ENCODE data around the gene RASGEF1C.
A peak's percentile ranks its signal among the peaks of the same experiment; 100 is the strongest.

The RASGEF1C gene

DNA sequence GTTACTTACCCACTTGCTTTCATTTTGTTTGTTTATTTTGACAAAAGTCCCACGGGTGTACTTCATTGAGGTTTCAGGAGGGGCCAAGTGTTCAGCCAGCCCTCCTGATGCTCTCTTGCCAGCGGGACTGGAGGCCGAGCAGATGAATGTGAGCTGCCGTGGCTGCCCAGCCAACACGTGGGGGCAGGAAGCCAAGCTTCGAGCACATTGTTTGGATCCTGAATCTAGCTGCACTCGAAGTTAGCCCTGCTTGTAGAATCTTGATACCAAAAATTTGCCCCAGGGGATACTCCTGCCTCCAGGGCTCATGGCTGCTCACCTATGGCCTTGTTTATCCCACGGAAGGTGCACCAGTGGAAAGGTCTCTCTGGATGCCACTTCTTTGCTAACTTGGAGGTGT is 49.3 kb downstream of the RASGEF1C start:
- DNase-seq: peak; percentile 7

DNA sequence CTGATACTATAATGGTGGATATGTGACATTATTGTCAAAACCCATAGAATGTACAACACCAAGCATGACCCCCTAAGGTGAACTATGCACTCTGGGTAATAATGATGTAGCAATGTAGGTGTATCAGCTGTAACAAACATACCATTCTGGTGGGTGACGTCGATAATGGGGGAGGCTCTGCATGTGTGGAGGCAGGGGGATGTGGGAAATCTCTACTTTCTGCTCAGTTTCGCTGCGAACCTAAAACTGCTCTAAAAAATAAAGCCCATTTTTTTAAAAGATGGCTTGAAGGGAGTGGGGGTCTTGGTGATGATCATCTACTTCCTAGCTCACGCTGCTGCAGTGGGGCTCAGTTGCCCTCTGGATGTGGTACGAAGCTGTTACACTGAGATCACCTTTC is 51.1 kb downstream of the RASGEF1C start:
- DNase-seq: no peak

DNA sequence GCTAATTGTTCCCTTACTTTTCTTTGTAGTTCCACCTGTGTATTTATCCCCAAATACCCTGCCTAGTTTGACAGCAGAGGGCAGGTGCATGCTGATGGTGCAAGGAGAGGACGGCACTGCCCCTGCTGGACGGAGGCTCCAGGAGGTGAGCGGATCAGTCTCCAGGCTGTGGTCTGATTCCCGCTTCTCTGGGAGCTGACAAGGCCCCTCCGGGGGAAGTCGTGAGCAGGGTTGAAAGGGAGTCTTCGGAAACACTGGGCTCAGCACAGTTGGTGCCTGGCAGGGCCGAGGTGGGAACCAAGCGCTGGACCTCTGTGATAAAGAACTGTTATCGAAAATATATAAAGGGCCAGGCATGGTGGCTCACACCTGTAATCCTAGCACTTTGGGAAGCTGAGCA is 52.9 kb downstream of the RASGEF1C start:
- peak; percentile 17 for DNase-seq

DNA sequence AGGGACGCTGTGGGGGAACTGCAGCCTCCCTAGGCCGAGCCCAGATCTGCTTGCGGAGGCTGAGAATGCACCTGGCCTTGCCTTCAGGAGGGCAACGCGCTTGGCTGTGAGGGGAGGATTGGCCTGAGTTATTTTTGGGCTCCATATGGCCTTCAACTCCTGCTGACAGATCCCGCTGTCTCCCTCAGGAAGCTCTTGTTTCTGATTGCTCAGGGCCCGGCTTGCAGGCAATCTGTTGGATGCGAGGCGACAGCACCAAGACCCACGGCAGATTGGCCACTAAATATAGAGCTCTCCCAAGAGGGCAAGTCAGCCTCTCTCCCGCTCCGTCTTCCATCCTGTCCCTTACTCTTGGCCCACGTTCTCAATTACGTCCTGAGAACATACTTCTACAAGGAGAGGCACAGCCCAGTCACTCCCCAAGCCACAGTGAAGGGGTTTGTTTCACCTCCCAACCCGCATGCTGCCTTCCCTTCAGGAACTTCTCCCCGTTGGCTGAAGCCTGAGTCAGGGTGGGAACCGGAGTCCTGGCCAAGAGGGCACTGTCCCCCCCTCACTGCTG is 53.6 kb downstream of the RASGEF1C start:
- DNase-seq: peak; percentile 3

DNA sequence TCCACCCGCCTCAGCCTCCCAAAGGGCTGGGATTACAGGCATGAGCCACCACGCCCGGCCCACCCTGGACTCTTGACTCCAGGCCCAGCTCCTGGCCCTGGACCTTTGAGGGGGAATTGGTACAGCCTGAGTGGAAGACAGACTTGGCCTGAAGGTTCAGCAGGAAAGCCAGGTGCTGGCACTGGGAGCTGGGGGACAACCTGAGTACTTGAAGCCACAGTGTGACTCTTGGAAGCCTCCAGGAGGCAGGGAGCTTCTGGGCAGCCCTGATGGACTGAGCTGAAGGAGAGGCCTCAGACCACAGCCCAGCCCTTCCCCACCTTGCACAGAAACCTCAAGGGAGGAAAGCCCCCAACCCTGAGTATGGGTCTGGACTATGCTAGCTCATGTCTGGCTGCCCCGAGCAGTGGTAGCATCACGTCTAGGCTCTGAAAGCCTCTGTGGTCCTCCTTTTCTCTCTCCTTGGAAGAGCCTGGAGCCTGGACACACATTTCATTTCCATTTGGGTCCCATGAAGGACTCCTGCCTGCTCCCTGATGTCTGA is 54.1 kb downstream of the RASGEF1C start:
- no peak for DNase-seq

DNA sequence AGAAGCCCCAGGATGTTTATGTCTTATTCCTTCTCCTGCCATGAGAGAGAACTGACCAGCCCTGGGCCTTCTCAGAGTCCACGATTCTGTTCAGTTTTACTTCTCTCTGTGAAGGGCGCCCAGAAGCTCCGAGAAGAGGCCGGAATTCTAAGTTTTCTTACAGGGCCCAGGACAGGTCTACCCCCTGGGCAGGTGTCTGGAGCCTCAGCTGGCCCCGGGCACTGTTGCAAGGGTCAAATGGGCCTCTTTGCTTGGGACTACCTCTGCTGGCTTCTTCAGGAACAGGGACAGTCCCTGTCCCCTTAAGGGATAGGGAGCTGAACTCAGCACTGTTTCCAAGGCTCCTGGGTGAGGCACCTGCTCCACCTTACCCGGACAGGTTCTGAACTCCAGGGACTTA is 55.0 kb downstream of the RASGEF1C start:
- DNase-seq: no peak

DNA sequence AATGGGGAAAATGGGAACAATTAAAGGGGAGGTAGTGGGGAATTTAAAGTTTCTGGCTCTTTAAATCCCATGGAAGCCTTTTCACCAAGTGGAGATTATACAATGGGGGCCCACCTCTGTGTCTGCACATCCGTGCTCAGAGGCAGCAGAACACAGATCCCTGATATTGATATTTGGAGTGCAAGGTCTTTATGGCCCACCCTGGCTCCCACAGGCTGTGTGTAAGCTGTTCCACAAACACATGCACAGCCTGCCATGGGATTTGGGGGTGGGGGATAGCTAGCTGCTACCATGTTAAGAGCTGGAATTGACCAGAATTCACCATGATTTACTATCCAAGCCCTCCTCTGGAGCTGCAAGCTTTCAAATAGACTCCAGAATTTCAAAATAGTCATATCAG is 55.9 kb downstream of the RASGEF1C start:
- no peak for DNase-seq

DNA sequence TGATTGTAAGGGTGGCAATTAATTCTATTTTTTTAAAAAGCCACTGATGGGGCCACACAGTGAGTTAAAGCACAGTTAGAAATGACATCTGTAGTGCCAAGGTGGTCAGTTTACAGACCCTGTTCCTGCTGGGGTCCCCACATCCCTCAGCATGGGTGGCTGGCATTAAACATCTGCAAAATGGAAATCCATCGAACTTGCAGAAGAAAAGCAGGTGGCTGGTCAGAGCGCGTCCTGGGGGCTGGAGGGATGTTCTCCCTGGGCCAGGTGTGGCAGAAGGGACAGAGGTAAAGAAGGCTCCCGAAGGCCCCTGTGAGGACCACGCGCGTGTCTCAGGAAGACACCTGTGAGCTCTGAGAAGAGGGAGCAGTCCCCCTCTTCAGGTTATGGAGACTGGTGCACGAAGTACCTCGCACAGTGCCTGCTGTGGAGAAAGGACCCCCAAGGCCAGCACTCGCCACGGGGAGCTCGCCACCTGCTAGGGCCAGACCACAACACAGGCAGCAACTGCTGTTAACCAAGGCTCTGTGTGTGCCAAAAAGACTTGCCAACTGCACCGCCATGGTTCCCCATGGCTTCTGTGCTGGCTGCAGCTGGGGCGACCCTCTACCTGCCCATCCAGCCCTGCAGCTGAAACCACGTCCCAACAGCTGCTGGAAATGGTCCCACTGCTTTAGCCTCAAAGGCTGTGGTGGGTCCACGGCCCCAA is 65.2 kb downstream of the RASGEF1C start:
- no peak for DNase-seq

DNA sequence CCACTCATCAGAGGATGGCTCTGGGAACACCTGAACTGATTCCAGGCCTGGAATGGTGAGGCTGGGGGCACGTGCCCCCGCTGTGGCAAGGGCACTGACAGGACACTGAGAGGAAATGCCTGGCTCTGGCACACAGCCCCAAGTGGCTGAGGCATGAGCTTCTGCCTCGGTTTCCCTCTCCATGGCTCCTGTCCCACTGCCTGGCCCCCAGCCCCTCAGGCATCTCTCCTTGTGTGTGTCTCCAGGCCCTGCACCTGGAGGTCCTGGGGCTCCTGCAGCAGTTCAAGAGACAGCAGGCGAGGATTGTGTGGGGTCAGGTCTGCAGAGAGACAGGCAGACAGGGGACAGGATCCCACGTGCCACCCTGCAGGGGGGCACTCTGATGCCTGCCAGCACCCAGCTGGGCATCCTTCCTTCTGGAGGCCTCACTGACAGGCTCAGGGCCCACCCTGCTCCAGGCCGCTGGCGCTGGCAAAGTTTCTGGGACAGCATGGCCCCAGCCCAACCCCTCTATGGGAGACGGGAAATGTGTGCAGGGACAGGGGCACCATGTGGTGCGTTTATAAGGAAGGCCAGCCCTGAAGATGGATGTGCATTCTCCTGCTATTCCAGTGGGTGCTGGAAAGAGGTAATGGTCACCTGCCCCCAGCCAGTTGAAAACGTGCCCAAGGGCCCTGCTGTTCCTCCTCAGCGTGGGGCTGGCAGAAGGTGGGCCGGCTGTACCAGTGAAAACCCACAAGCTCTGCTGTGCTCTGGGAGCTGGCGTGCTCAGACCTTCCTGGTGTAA is 66.0 kb downstream of the RASGEF1C start:
- DNase-seq: no peak

DNA sequence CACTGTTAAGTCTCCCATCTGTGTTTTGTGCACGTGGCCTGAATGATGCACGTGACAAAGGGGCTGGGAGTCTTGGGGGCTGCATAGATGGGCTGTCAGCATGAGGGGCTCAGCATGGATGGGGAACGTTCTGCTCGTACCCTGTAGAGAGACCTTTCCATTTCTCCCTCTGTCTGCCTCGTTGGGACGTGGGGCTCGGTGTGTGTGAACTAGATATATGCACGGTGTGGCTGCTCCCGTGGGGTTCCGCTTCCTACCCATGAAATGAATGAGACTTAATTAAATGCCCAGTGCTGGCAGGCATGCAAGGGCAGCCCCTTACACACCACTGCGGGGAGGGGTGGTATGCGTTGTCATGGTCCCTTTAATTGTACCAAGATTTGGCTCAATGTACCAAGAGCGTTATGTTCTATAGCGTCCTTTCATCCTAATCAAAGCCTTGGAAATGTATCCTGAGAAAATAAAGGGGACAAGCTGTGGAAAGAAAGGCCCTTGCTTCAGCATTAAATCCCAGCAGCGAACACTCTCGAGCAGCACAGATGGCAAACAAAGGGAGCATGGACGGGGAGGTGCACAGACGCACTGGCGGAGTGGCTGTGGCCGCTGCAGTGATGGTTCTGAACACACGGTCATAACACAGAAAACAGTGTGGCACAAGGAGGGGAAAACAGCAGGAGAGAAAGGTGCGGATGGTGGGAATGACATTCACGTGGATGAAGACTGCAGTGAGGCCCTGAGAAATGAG is 66.8 kb downstream of the RASGEF1C start:
- DNase-seq: no peak

DNA sequence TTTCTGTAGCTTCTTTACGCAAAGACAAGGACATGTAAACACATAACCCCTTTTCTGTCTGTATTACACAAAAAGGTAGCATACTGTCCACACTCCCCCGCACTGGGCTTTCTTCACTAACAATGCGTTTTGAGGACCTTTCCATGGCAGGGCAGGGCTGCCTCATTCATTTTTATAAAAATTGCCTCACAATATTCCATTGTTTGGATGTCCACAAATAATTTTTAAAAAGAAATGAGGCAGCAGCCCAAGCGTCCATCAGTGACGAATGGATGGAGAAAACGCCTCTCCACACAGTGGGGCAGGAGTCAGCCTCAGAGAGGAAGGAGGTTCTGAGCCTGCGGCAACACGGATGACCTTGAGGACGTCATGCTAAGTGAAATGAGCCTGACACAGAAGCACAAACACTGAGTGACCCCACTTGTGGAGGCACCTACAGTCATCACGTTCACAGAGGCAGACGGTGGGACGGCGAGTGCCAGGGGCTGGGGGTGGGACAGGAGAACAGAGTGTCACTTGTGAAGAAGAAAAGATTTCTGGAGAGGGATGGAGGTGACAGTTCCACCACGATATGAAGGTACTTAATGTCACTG is 67.8 kb downstream of the RASGEF1C start:
- no peak for DNase-seq

DNA sequence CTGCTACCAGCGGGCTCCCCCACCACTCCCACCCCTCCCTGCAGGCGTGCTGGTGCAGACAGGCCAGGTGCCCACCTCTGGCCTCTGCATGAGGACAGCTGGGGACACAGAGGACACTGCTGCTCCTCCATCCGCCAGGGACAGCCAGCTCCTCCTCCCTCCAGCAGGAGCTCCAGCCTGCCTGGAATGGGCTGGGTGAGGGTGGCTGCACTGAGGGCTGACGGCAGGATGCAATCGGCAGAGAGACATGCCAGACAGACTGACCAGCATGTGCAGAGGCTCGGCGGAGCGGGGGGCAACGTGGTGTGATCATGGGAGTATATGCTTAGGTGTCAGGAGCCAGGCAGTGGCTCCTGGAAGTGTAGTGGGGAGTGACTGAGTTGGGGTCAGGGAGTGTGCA is 68.4 kb downstream of the RASGEF1C start:
- DNase-seq: no peak

DNA sequence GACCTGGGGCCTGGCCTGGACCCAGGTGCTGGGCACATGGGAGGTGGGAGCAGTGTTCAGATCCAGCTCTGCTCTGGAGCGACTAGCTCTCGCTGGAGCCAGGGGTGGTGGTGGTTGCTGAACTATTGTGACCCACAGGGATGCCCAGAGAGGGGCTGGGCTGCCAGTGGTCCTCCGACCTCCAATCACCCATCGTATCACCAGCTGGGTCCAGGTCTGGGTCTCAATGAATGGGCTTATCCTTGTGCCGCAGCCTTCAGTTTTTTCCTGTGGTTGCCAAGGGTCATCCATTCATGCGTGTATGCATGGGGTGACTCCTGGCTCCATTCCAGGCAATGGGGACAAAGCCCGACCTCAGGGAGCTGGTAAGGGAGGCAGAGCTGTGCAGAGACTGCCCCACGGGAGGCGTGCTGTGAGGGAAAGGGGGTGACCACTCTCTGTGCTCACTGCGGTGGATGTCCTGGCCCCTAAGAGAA is 68.9 kb downstream of the RASGEF1C start:
- no peak for DNase-seq

DNA sequence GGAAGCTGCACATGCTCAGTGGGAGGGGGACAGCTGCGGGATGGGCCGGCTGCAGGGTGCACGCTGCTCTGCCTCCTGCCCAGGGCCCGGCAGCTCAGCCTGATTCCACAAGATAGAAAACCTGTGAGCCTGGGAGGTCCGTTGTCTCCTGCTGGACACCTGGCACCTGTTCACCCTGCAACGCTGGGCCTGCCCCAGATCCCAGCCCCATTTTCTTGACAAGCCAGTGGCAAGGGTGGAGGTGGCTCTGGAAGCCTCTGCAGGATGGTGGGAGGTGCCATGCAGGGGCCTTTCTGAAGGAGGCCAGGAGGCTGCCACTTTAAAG is 69.3 kb downstream of the RASGEF1C start:
- DNase-seq: no peak

DNA sequence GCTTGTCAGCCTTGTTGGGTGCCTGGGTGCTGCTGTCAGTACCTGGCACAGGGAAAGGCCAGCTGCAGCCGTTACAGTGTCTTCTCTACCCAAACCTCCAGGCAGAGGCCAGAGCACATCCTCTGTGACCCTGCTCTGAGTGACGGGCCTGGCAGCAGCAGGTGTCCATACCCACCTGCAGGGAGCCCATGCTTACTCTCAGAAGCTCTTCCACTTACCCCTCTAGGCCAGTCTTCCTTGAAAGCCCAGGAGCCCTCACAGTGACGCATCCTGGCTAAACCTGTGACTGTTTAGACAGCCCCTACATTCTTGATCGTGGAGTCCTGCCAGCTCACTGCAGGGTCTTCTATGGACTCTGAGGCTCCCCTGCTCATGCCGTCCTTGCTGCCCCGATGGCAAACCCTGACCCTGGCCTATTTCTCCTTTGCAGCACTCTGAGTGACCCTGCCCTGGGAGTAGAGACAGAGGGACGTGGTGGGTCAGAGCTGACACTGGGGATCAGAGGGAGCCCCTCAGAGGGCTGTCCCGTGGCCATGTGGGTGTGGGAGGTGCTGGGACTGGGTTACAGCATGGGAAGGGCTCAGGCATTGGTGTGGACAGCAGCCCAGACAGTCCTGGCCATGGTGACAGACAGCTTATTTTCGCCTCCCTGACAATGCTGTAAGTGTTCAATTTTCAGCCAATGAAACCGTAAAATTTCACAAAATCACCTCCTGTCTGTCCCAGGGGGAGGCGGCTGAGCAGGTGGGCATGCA is 69.9 kb downstream of the RASGEF1C start:
- DNase-seq: no peak

DNA sequence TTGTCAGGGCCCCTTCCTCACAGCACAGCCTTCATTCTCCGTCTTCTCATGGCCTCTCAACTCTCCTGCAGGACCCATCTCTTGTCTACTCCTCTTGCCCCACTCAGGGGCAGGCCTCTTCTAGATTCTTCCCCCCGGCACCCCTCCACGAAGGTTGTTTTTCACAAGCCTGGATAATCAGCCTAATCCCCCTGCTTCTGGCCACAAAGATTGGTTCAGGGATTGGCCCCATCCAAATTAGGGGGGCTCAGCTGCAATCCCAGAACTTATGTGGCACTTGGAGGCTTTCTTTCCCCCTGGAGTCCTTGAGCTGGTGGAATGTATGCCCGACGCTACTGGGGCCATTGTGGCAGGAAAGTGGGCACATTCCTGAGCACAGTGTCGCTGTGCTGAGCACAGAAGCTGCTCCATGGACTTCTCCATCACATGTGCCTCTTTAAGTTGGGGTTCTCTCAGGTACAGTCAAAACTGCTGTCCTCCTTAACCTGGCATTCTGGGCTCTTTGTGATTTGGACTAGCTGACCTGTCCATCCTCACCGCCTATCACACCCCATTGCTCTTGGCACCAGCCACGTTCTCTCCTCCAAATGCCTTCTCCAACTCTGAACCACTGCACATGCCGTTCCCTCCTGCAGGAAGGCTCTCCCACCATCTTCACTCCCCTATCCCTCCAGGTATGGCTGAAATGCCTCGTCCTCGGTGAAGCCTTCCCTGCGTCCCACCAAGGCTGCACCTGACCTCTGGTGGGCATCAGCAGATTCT is 70.6 kb downstream of the RASGEF1C start:
- DNase-seq: no peak

DNA sequence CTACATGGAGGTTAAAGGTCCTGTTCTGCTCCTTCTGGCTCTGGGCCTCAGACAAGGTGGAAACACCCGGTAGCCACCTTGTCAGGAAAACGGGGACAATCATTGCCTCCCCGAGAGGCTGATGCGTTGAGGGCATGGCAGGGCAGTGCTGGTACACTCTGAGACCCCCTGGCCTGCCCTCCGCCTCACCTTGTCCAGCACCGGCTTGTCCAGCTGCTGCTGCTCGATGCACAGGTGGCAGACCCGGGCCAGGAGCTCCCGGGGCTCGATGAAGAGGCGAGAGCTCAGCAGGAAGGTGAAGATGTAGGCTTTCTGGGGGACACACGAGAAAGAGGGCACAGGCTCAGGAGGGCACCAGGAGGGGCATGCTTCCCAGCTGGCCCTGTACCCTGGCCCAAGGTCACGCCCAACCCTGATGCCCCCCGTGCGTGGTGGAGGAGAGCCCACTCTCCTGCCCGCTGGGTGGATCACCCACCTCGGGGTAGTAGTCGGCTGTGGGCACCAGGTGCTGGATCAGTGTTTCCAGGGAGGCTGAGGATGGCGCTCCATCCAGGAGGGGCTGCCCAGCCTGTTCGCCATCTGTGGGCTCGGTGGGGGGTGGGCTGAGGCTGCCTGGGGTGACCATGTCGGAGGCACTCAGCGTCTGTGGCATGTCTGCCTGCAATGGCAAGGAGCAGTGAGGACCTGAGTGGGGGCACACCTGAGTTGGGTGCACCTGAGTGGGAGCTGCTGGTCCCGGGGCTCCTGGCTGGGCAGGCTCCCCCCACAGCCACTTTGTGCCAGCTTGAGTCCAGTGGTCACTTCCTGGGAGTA is 71.4 kb downstream of the RASGEF1C start:
- DNase-seq: no peak

DNA sequence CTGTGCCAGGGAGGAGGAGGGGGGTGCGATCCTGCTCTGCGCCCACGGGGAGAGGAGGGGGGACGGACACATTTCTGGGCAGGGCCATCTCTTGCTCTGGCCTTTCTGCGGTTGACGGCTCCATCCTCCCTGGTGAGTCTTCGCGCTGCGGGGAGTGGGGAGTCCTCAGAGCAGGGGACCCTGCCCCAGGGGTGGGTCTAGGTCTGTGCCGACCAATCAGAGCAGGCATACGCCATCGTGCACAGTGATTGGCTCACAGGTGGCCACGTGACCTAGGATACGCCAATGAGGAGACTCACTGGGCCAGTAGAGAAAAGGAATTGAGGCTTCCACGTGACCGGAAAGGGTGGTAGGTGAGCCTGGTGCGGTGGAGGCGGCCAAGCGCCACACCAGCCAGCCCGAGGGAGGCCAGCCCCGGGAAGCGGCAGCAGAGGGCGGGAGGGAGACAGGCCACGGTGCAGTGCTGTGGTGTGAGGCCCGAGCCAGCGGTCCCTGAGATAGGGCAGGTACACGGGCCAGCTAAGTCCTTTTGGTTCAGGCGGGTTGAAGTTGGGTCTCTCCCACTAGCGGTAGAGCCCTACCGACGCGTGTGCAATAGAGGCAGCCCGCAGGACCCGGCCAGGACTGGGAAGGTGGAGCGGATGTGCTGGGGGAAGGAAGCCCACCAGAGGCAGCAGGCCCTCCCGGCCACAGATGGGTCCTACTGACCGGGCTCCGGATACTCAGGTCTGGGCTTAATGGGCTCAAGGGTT is 72.2 kb downstream of the RASGEF1C start:
- peak; percentile 39 for DNase-seq

DNA sequence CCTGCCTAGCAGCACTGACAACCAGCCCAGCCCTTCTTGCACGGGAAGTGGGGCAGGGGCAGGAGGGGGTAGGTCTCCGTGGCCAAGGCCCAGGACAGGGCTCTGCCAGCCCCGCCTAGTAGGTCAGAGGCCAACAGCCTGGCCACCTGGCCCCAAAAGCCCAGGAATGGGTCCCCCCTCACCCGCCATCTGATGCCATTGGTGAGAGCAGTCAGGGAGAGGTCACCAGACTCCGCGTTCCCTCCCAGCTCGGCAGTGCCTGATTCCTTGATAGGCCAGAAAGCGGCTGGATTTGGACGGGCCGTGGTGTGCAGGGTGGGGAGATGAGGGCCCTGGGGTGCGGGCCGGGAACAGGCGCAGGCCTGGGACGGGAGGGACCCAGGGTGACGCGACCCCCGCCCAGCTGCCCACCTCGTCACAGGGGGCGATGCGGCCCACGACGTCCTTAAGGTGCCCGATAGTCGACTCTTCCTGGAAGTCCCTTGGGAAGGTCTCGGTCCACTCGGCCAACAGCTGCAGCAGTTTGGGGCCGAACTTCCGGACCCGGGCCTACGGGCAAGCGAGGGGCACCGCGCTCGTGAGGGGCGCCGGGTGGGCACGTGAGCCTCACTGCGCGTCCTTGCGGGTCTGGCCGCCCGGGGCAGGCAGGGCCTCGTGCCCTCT is 72.9 kb downstream of the RASGEF1C start:
- no peak for DNase-seq
